Measurements from ENCODE around the gene IL17RC.
"Not testable (repeated sequence)": the region's sequence is repeated elsewhere in the genome, so short reads cannot be mapped to it uniquely, and the experiment has no call there.

IL17RC gene

GRCh38 chr3:9917820-9918219 is 922 bp downstream of the IL17RC start:
- no peak for DNase-seq

- no peak for DNase-seq
Measured at GRCh38 chr3:9918261-9919038, 1.6 kb downstream of the IL17RC start.

- no peak for DNase-seq
Measured at GRCh38 chr3:9928158-9928557, 11.3 kb downstream of the IL17RC start.

- no peak for DNase-seq
Measured at GRCh38 chr3:9930804-9931418, 14.0 kb downstream of the IL17RC start.

GRCh38 chr3:9932535-9932842 is 15.6 kb downstream of the IL17RC start:
- DNase-seq: no peak

- peak; percentile 53 to 85 for DNase-seq
Measured at GRCh38 chr3:9932843-9933560, 16.1 kb downstream of the IL17RC start.

GRCh38 chr3:9933561-9934234 is 16.8 kb downstream of the IL17RC start, which contains the start of gene CRELD1:
Gene CRELD1, plus strand, starts transcription at chr3:9933834. Its CDS starts 605 bp downstream, at chr3:9934439.
- DNase-seq: peak; percentile 88 to 95

GRCh38 chr3:9934235-9934621 is 17.3 kb downstream of the IL17RC start:
- DNase-seq: no peak

- no peak for DNase-seq
Measured at GRCh38 chr3:9934993-9935392, 18.1 kb downstream of the IL17RC start.

- no peak for DNase-seq
Measured at GRCh38 chr3:9935966-9936510, 19.1 kb downstream of the IL17RC start.

GRCh38 chr3:9937486-9938238 is 20.8 kb downstream of the IL17RC start:
- no peak for DNase-seq

- DNase-seq: no peak
Measured at GRCh38 chr3:9938966-9939365, 22.1 kb downstream of the IL17RC start.

- not testable (repeated sequence) for DNase-seq
Measured at GRCh38 chr3:9939906-9940305, 23.0 kb downstream of the IL17RC start.

GRCh38 chr3:9940746-9941145 is 23.8 kb downstream of the IL17RC start:
- no peak for DNase-seq

GRCh38 chr3:9942164-9942563 is 25.3 kb downstream of the IL17RC start:
- DNase-seq: no peak

- DNase-seq: no peak
Measured at GRCh38 chr3:9942934-9943690, 26.2 kb downstream of the IL17RC start.

- DNase-seq: no peak
Measured at GRCh38 chr3:9944271-9944670, 27.4 kb downstream of the IL17RC start.

GRCh38 chr3:9945358-9945757 is 28.5 kb downstream of the IL17RC start:
- DNase-seq: no peak

- DNase-seq: peak; percentile 80 to 92
Measured at GRCh38 chr3:9946112-9947024, 29.5 kb downstream of the IL17RC start.
